ENCODE results near the gene DELE1. TPM values are rescaled to one million over a fixed set of nuclear protein-coding genes. Genes with fewer than 3 reads are reported as not detected.

DELE1 gene
- total RNA-seq, 1 experiment from 2014 or later, result 81.5 TPM

GRCh38 chr5:141883184-141883891, 40.3 kb upstream of the DELE1 start (continued):
- TF ChIP-seq, protein P1, sequence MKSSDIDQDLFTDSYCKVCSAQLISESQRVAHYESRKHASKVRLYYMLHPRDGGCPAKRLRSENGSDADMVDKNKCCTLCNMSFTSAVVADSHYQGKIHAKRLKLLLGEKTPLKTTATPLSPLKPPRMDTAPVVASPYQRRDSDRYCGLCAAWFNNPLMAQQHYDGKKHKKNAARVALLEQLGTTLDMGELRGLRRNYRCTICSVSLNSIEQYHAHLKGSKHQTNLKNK (CRISPR knock-in tag; IDR thresholded peaks at IDR 0.05), result no peak
- TF ChIP-seq PRRX2 (CRISPR knock-in tag; IDR thresholded peaks at IDR 0.05) (no peak), TP53 (CRISPR knock-in tag; IDR thresholded peaks at IDR 0.05) (peak; percentile 75; the same call in 1 of the 2 replicates), SMAD4 (CRISPR knock-in tag; IDR thresholded peaks at IDR 0.05) (peak; percentile 68; the same call in 1 of the 2 replicates), JUN (CRISPR knock-in tag; IDR thresholded peaks at IDR 0.05) (peak; percentile 79), KAT7 (CRISPR knock-in tag; IDR thresholded peaks at IDR 0.05; ENCODE audit: borderline replicate concordance) (no peak), ZNF232 (CRISPR knock-in tag; IDR thresholded peaks at IDR 0.05) (peak; percentile 93), E2F1 (CRISPR knock-in tag; IDR thresholded peaks at IDR 0.05) (0 out of 2 replicates have a peak, but pooled peaks have one; percentile 75), TEAD1 (CRISPR knock-in tag; IDR thresholded peaks at IDR 0.05) (no peak), GABPB1 (CRISPR knock-in tag; IDR thresholded peaks at IDR 0.05) (no peak), ZNF219 (CRISPR knock-in tag; IDR thresholded peaks at IDR 0.05; ENCODE audit: borderline replicate concordance) (0 out of 2 replicates have a peak, but pooled peaks have one; percentile 51), ELF4 (CRISPR knock-in tag; IDR thresholded peaks at IDR 0.05; ENCODE audit: low read depth) (0 out of 2 replicates have a peak, but pooled peaks have one; percentile 20), ZNF416 (CRISPR knock-in tag; IDR thresholded peaks at IDR 0.05) (no peak), ATF2 (CRISPR knock-in tag; IDR thresholded peaks at IDR 0.05; ENCODE audit: borderline replicate concordance, low read depth) (no peak), ZNF423 (CRISPR knock-in tag; IDR thresholded peaks at IDR 0.05) (no peak), NR2C2 (CRISPR knock-in tag; IDR thresholded peaks at IDR 0.05) (no peak), FOXP1 (CRISPR knock-in tag; IDR thresholded peaks at IDR 0.05; ENCODE audit: borderline replicate concordance) (no peak; the same call in 1 of the 2 replicates), ZNF671 (CRISPR knock-in tag; IDR thresholded peaks at IDR 0.05) (no peak), ZNF425 (CRISPR knock-in tag; conservative IDR thresholded peaks at IDR 0.05) (no peak), GTF2I (CRISPR knock-in tag; conservative IDR thresholded peaks at IDR 0.05) (no peak), NFYB (CRISPR knock-in tag; conservative IDR thresholded peaks at IDR 0.05; ENCODE audit: low read depth) (0 out of 2 replicates have a peak, but pooled peaks have one; percentile 25), GRHL2 (CRISPR knock-in tag; IDR thresholded peaks at IDR 0.05; ENCODE audit: insufficient replicate concordance, severe bottlenecking) (no peak)
- TF ChIP-seq, protein P2, sequence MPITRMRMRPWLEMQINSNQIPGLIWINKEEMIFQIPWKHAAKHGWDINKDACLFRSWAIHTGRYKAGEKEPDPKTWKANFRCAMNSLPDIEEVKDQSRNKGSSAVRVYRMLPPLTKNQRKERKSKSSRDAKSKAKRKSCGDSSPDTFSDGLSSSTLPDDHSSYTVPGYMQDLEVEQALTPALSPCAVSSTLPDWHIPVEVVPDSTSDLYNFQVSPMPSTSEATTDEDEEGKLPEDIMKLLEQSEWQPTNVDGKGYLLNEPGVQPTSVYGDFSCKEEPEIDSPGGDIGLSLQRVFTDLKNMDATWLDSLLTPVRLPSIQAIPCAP (CRISPR knock-in tag; IDR thresholded peaks at IDR 0.05), result no peak
- TF ChIP-seq, protein P3, sequence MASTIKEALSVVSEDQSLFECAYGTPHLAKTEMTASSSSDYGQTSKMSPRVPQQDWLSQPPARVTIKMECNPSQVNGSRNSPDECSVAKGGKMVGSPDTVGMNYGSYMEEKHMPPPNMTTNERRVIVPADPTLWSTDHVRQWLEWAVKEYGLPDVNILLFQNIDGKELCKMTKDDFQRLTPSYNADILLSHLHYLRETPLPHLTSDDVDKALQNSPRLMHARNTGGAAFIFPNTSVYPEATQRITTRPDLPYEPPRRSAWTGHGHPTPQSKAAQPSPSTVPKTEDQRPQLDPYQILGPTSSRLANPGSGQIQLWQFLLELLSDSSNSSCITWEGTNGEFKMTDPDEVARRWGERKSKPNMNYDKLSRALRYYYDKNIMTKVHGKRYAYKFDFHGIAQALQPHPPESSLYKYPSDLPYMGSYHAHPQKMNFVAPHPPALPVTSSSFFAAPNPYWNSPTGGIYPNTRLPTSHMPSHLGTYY (CRISPR knock-in tag; IDR thresholded peaks at IDR 0.05), result no peak
- TF ChIP-seq, protein P4, sequence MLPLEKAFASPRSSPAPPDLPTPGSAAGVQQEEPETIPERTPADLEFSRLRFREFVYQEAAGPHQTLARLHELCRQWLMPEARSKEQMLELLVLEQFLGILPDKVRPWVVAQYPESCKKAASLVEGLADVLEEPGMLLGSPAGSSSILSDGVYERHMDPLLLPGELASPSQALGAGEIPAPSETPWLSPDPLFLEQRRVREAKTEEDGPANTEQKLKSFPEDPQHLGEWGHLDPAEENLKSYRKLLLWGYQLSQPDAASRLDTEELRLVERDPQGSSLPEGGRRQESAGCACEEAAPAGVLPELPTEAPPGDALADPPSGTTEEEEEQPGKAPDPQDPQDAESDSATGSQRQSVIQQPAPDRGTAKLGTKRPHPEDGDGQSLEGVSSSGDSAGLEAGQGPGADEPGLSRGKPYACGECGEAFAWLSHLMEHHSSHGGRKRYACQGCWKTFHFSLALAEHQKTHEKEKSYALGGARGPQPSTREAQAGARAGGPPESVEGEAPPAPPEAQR (CRISPR knock-in tag; IDR thresholded peaks at IDR 0.05), result no peak
- TF ChIP-seq, protein P5, sequence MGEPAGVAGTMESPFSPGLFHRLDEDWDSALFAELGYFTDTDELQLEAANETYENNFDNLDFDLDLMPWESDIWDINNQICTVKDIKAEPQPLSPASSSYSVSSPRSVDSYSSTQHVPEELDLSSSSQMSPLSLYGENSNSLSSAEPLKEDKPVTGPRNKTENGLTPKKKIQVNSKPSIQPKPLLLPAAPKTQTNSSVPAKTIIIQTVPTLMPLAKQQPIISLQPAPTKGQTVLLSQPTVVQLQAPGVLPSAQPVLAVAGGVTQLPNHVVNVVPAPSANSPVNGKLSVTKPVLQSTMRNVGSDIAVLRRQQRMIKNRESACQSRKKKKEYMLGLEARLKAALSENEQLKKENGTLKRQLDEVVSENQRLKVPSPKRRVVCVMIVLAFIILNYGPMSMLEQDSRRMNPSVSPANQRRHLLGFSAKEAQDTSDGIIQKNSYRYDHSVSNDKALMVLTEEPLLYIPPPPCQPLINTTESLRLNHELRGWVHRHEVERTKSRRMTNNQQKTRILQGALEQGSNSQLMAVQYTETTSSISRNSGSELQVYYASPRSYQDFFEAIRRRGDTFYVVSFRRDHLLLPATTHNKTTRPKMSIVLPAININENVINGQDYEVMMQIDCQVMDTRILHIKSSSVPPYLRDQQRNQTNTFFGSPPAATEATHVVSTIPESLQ (CRISPR knock-in tag; IDR thresholded peaks at IDR 0.05), result no peak
